A673 (cell line): Measurements from ENCODE around the gene UBE2L3.
"Not testable (repeated sequence)": the region's sequence is repeated elsewhere in the genome, so short reads cannot be mapped to it uniquely, and the experiment has no call there.

ENCODE experiments used
- CTCF ChIP-seq: fragments of 300-800, 200-600 bp; sonication (generic); conservative IDR thresholded peaks from 2 replicates; pipeline ENCODE4 v1.5.1; 2017; ENCODE audit warnings: low read depth, mild to moderate bottlenecking, antibody characterized with exemption, low read length, moderate library complexity, mixed read lengths
- EZH2 ChIP-seq: fragments of 200-600 bp; sonication (generic); IDR thresholded peaks from 2 replicates; pipeline ENCODE4 v1.6.1; 2017; ENCODE audit warnings: borderline replicate concordance, low read depth, mild to moderate bottlenecking, mixed read lengths, antibody characterized with exemption, low read length; ENCODE audit not compliant: poor library complexity, severe bottlenecking

GRCh38 chr22:21559345-21560125 is 8.0 kb upstream of the UBE2L3 start:
- TF ChIP-seq CTCF, EZH2: not testable (repeated sequence)
